Right forelimb (tissue), 1 donor: ENCODE results near the gene TPSG1.

Experiments
- DNase-seq: peaks from one replicate; pipeline ENCODE4 v3.0.0-alpha.2; 2018

TPSG1 gene

DNA sequence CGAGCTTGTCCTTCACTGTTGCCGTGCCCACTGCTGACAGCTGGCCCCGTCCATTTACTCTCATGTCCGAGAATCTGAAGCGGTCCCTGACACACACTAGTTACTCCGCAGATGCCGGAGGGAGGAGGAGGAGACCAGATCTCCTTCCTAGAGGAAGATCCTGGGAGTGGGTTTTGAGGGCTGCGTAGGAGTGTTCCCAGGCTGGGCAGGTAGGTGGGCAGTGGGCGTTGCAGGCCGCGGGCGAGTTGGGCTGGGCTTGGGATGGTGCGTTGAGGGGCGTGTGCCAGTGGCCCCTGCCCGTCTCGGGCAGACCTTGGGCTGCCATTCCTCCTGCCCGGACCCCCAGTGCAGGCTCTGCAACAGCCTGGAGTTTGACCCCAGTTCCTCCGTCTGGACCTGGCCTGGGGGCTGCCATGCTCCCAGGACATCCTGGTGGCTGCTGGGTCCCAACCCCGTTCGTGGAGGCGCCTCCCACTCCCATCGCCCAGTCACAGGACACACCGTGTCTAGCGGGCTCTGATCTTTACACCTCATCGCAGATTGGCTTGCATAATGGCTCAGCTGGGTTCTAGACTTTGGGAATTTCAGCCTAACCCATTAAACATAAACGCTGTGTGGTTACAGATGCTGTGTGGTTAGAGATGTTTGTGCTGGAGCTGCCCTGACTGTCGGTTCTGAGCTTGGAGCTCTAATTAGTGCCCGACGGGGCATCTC, 49.3 kb downstream of the TPSG1 start:
- no peak for DNase-seq

DNA sequence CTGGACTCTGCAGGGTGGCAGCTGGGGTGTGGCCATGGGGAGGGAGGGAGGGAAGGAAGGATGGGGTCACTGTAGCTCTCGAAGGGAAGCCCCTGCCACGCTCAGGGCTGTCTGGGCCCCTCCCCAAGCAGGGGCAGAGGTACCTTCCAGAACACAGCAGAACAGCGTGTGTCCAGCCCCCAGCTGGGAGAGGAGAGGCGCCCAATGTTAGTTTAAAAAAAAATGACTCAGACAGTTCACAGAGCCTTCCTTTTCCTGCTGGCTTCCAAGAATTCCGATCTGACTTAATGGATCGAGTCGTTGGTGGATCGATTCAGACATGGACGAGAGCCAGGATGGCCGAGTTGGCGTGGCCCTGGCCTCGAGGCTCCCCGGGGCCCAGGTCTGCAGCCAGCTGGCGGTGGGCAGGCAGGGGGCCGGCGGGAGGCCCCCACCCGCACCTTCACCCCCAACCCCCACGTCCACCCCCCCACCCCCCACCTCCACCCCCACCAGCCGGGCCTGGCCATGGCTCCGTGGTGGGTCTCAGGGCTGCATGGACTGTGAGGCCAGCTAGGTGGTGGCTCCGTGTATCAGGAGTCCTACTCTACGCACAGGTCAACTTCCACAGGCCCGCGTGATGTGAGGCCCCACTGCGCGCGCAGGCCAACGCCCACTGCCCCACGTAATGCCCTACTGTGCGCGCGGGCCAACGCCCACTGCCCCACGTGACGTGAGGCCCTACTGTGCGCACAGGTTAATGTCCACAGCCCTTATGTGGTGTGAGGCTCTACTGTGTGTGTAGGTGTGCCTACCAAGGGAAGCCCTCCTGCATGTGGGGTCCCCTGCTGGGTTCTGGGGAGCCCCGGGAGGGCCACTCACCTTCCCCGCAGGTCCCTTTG, 50.4 kb downstream of the TPSG1 start:
- no peak for DNase-seq

DNA sequence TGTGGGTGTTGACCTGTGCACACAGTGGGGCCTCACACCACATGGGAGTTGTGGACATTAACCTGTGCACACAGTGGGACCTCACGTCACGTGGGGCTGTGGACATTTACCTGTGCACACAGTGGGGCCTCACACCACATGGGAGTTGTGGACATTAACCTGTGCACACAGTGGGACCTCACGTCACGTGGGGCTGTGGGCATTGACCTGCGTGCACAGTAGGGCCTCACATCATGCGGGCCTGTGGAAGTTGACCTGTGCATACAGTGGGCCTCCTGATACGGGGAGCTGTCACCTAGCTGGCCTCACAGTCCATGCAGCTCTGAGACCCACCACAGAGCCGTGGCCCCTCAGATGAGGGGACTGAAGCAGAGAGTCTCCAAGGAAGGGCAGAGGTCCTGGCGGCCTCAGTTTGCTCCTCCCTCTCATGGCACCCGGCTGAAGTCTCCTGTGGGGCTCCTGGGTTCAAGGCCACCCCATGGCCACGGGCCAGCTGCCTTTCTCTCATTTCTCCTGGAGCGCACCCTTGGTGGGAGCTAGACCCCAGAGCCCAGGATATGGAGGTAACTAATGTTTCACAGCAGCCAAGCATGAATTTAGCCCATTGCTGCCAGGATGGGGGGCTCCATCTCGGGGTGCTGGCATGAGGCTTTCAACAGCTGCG, 51.1 kb downstream of the TPSG1 start:
- no peak for DNase-seq

DNA sequence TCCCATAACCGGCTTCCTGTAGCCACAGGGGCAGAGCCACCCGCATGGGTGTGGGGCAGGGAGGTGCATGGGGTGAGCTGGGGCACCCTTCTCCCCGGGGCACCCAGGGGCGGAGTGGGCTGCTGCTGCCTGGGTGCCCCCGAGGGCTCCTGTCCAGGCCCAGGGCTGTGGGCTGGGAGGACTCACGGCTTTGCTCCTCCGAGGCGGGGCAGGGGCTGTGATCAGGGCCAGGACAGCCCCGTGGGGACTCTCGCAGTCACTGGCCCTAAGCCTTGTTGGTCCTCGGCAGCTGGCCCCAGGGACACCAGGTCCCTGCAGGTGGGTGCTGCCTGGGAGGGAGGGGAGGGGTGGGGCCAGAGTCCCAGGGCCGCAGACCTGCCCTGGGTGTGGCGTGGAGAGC, 52.4 kb downstream of the TPSG1 start:
- DNase-seq: no peak

DNA sequence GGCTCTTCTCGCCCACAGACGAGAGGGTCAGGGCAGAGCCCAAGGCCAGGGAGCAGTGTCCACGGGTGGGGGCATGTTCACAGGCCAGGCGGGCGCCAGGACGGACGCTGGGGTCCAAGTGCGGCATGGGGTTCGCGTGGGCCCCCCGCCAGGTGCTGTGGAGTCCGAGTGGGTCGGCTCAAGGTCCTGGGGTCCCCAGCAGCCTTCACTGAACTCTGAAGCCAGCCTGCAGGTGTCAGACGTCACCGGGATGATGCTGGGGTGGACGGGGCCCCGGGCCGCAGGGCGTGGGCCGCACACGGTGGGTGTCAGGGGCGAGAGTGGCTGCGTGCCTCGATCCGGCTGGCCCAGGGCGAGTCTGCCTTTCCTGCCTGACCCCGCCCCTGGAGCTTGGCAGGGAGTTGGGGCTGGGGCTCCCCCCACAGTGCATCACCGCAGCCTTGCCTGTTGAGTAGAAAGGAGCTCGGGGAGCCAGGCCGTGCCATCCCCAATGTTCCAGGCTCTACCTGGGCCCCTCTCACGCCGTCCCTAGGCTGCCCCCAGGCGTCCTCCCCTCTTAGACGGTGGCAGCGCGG, 53.1 kb downstream of the TPSG1 start:
- no peak for DNase-seq
